GM12878 (cell line): ENCODE measurements around the gene CAVIN1.
"Not testable (repeated sequence)": the region's sequence is repeated elsewhere in the genome, so short reads cannot be mapped to it uniquely, and the experiment has no call there.

Experiments
- EGR1 ChIP-seq, 2 experiments: IDR thresholded peaks; 1 replicate in 1 of 2; 2 replicates in 1 of 2; pipeline ENCODE4 v1.6.1; 2011 to 2012; ENCODE audit warnings: low read depth in 2 of 2, low read length in 2 of 2, borderline replicate concordance in 1 of 2, mild to moderate bottlenecking in 1 of 2, moderate library complexity in 1 of 2
- EZH2 ChIP-seq: IDR thresholded peaks from 2 replicates; pipeline ENCODE4 v1.6.1; 2012; ENCODE audit warnings: low read depth, mild to moderate bottlenecking, control low read depth, inconsistent platforms, low read length, borderline replicate concordance; ENCODE audit not compliant: control insufficient read depth
- KDM1A ChIP-seq: fragments of 200-600 bp; sonication (generic); IDR thresholded peaks from 2 replicates; pipeline ENCODE4 v1.6.1; 2016; ENCODE audit warnings: borderline replicate concordance
- TF ChIP-seq, protein P1 (sequence below), 3 experiments: IDR thresholded peaks in 2 of 3; conservative IDR thresholded peaks in 1 of 3; 2 replicates each; pipeline ENCODE4 v1.5.1; 2011; ENCODE audit warnings: low read depth in 3 of 3, low read length in 3 of 3, mild to moderate bottlenecking in 3 of 3, control low read depth in 2 of 3, moderate library complexity in 2 of 3, inconsistent platforms in 1 of 3, mixed read lengths in 1 of 3; ENCODE audit not compliant: control insufficient read depth in 2 of 3, insufficient read depth in 1 of 3; ENCODE audit errors: extremely low read depth in 1 of 3

GRCh38 chr17:42360388-42360787 is 62.7 kb downstream of the CAVIN1 start:
- not testable (repeated sequence) for TF ChIP-seq EGR1 (IDR thresholded peaks at IDR 0.05; ENCODE audit: borderline replicate concordance in 1 of 2, low read depth in 2 of 2, low read length in 2 of 2); EZH2; KDM1A
- TF ChIP-seq, protein P1, sequence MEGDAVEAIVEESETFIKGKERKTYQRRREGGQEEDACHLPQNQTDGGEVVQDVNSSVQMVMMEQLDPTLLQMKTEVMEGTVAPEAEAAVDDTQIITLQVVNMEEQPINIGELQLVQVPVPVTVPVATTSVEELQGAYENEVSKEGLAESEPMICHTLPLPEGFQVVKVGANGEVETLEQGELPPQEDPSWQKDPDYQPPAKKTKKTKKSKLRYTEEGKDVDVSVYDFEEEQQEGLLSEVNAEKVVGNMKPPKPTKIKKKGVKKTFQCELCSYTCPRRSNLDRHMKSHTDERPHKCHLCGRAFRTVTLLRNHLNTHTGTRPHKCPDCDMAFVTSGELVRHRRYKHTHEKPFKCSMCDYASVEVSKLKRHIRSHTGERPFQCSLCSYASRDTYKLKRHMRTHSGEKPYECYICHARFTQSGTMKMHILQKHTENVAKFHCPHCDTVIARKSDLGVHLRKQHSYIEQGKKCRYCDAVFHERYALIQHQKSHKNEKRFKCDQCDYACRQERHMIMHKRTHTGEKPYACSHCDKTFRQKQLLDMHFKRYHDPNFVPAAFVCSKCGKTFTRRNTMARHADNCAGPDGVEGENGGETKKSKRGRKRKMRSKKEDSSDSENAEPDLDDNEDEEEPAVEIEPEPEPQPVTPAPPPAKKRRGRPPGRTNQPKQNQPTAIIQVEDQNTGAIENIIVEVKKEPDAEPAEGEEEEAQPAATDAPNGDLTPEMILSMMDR (IDR thresholded peaks at IDR 0.05 in 2 of 3, conservative IDR thresholded peaks at IDR 0.05 in 1 of 3; ENCODE audit: control insufficient read depth in 2 of 3, extremely low read depth in 1 of 3, insufficient read depth in 1 of 3, low read depth in 3 of 3, low read length in 3 of 3), result not testable (repeated sequence)
